NCI-H2171 treated with DMSO at 0.1 percent for 48 hours (cell line): Measurements from ENCODE around the gene TXNRD1.
"Not testable (repeated sequence)": the region's sequence is repeated elsewhere in the genome, so short reads cannot be mapped to it uniquely, and the experiment has no call there.

ENCODE experiments used
- DNase-seq: peaks from one replicate; lab custom pipeline; 2025; lab: John Stamatoyannopoulos, UW

The TXNRD1 gene

DNA sequence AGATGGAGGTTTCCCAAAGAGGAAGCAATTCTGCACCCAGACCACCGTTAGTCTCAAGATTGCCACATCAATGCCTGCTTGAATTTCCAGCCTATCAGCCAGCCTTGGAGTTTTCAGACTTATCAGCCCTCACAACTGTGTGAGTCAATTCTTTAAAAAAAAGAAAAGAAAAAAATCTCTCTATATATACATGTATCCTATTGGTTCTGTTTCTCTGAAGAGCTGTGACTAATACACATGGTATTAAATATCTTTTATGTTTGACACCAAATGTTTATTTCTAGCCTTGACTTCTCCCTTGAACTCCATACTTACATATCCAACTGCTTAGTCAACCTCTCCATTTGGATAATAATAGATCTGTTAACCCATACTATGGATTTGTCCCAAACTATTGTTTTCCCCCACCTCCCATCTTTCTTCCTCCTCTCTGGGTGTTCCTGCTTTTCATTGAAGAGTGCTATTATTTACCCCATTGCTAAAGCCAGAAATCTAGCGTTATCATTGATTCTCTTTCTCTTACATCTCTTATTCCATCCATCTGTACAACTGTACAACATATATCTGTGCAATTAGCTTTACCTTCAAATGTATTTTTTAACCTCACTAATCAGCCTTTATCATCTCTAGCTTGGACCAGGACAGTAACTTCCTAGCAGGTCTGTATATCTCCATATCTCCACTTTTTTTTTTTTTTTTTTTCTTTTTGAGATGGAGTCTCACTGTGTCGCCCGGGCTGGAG lies 65.3 kb downstream of the TXNRD1 start:
- DNase-seq, result no peak

GRCh38 chr12:104281636-104282035 lies 66.1 kb downstream of the TXNRD1 start:
- no peak for DNase-seq

DNA sequence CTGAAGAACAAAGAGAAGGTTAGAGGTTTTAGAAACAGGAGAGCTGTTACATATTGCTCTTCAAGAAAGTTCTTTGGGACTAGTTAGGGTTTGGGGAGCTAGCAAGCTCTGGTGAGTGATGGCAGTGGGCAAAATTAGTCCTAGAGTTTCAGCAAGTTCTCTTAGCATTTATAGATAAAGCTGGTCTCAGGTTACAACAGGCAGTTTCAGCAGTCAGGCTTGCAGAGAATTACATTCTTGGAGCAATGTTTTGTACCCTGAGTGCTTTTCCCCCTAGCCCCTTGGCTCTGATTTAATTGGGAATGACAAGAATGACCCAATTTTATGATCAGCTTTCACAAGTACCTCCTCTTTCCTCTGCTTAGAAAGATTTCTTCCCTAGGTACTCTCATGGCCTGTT lies 66.5 kb downstream of the TXNRD1 start:
- DNase-seq, result no peak

- DNase-seq, result peak; percentile 58
These were observed 70.3 kb downstream of the TXNRD1 start for GRCh38 chr12:104285740-104286515.

DNA sequence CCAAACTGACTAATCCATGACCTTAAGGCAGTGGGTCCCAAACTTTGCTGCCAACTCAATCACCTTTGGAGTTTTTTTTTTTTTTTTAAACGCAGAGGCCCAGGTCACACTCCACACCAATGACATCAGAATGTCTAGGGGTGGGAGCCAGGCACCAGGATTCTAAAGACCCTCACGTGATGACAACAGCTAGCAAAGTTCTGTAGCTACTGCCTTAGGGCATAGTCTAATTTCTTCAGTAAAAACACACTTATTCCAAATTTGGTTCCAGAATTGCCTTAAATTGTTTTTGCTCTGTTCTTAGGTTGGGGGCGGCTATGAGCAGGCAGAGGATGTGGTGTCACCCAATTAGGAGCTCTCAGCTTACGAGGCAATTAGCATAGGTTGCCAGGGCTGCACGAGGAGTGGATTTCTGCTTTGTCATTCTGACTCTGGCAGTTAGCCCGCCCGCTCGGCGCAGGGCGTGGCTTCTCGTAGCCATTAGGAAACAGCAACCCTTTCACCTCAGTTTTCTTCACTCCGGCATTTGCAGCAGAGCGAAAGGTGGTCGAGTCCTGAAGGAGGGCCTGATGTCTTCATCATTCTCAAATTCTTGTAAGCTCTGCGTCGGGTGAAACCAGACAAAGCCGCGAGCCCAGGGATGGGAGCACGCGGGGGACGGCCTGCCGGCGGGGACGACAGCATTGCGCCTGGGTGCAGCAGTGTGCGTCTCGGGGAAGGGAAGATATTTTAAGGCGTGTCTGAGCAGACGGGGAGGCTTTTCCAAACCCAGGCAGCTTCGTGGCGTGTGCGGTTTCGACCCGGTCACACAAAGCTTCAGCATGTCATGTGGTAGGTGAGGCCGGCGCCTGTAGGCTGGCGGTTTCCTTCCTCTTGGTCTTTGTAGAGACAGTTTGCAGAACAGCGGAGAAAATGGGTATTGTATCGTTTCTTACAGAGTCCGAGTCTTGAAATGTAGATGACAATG lies 71.2 kb downstream of the TXNRD1 start:
- peak; percentile 97 for DNase-seq

DNA sequence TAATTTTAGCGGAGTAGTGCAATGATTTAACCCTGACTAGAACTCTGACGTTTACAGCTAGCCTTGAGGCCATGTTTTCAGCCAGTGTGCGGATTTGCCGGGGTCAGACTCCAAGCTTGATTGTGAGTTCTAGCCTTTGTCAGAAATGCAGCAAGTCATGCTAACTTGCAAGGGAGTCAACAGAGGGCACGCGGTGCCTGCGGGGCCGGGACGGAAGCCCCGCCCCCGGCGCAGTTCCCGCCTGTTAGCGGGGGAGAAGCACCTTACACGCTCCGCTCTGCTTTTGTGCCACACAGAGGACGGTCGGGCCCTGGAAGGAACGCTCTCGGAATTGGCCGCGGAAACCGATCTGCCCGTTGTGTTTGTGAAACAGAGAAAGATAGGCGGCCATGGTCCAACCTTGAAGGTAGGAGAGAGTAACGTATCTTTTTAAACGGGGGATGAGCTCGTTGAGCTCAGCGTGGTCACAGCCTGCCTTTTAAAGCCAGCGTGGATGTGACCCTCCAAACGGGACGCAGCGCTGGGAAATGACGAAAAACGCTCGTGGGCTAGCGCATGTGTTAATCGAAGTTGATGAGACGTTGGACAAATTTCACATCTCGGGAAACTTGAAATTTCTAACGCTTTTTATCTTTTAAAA lies 73.2 kb downstream of the TXNRD1 start:
- DNase-seq, result peak; percentile 91

DNA sequence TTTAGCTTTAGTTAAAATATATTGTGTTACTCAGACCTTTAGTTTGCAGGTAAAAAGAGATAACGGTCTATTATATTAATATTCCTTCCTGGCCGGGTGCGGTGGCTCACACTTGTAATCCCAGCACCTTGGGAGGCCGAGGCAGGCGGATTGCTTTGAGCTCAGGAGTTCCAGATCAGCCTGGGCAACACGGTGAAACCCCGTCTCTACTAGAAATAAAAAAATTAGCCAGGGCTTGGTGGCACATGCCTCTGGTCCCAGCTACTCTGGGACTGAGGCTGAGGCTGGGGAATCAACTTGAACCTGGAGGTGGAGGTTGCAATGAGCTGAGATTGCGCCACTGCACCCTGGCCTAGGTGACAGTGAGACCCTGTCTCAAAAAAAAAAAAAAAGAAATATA lies 74.7 kb downstream of the TXNRD1 start:
- DNase-seq, result no peak

GRCh38 chr12:104290855-104291254 lies 75.3 kb downstream of the TXNRD1 start:
- DNase-seq, result no peak

GRCh38 chr12:104291867-104292524 lies 76.4 kb downstream of the TXNRD1 start:
- DNase-seq, result peak; percentile 82

DNA sequence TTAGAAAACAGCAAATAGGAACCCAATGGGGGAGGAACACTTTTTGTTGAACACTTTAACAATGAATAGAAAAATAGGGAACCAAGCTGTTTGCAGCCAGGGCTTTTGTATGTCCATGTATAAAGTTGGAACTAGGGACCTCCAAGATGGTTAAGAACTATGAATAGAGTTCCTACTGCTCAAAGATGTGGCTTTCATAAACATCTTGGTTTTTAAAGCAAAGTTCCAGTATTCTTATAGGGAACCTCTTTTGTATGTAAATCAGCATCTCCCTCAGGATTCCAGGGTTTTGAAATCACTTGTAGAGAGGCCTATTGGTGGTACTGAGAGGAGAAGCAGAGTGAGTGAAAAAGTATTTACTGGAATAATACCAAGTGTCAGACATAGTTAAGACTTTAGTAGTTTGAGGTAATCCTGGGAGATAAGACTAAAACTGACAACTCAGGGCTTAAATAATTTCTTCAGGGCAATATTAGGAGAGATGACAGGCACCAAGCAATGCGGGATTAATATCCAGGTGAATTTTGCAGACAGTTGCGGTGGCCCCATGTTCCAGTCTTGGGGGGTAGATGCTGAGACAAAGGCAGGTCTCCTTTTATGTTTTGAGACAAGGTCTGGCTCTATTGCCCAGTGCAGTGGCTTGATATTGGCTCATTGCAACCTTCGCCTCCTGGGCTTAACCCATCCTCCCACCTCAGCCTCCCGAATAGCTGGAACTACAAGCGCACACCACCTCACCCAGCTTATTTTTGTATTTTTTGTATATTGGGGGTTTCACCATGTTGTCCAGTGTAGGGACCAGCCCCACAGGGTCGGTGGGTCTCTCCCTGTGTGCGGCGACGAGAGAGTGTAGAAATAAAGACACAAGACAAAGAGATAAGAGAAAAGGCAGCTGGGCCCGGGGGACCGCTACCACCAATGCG lies 77.6 kb downstream of the TXNRD1 start:
- no peak for DNase-seq

- not testable (repeated sequence) for DNase-seq
These were observed 78.7 kb downstream of the TXNRD1 start for GRCh38 chr12:104294158-104294859.

DNA sequence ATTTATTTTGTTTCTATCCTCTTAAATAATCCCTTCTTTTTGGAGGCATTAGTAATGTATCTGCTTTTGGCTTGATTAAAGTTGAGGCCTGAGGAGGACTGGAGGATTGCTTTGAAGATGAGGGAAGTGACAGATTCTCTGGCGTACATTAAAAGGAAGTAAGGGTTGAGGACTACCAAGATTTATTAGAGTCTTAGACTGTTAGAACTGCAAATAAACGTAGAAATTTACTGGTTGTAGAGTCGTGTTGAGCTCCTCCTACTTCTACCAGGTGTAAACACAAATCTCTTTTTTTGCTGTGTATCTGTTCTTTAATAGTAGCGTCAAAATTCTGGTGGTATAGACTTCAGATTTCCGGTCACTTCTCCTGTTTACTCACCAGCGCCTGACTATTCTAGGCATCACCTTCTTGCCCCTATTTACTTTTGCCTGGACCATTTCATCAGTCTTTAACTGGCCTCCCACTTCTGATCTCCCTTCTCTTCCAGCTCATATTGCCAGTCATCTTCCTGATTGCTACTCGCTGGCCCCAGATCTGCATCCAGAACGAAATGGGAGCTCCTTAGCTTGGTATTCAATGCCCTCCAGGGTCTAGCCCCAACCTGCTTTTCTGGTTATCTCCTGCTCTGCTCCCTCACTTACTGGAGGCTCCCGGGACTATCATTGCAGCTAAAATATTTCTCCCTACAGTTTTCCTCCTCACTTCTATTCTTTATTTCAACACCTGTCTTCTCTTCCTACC lies 79.5 kb downstream of the TXNRD1 start:
- no peak for DNase-seq

DNA sequence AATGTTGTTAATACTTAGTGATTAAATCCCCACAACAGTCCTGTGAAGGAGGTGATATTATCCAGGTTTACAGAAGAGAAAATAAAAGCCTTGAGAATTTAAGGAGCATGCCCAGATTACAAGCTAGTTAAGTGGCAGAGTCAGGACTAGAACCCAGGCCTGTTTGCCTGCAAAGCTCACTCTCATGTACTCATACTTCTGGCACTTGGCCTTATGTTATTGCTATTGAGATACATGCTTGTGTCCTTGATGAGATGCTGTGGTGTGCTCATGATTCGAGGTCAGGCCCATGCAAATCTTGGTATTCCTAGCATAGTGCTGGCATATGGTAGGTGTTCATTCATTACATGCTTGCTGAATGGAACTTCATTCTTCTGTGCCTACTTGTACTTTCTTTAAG lies 80.4 kb downstream of the TXNRD1 start:
- DNase-seq, result no peak

DNA sequence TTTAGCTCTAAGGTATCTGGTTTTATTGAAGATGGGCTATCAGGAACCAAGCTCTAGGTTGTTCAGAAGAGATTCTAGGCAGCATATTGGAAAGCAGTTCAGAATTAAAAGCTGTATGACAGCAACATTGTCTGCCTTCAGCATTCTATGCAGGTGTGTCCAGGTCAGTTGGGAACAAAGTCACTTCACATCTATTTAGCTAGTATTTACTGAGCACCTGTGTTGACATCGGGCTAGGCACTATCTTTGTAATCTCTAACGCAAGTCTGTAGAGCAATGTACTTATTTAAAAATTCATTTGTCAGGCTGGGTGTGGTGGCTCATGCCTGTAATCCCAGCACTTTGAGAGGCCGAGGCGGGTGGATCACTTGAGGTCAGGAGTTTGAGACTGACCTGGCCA lies 81.1 kb downstream of the TXNRD1 start:
- no peak for DNase-seq

DNA sequence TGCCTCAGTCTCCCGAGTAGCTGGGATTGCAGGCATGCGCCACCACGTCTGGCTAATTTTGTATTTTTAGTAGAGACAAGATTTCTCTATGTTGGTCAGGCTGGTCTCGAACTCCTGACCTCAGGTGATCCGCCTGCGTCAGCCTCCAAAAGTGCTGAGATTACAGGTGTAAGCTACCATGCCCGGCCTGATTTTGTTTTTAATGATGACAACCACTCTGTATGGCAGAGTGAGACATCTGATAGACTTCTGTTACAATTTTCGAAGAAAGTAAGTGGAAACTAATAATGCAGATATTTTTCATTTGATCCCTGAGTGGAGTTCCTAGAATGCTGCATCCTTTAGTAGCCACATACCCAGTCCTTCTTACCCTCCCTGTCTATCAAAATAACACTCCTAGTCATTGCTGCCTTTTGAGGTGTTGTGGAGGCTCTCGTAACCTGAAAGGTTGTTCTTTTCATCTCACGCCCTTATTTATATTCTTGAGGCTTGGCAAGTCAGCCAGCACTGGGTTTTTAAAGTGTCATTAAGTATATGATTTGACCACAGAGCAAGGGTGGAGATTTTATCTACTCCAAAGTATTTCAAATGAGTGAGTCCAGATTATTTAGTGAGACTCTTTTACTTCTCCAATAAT lies 82.0 kb downstream of the TXNRD1 start:
- no peak for DNase-seq

DNA sequence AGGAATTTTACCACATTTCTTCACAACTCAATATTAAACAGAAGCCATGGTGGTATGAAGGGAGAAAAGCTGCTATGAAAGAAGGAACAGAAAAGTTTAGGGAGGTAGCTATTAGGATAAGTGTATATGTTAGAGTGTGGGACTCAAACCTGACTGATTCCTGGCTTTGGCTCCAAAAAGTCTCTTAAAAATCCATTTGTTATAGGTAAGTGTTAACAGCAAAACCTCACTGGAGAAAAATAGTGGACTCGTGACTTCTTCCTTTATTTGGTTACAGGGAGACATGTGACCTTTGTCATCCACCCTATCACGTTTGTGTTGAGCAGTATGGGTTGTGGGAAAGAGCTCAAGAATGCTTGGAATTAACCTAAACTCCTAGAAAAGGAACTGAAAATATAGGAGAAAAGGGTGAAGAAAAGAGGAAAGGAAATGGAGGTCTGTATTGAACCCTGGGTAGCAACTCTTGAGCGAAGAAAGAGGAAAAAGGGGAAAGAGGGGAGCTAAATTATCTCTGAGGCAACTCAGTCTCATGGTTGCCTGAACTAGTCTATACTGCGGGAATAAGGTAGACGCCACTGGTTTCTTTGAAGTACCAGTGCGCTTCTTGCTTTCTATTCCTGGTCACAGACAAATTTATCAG lies 84.4 kb downstream of the TXNRD1 start:
- DNase-seq, result no peak

- no peak for DNase-seq
These were observed 88.1 kb downstream of the TXNRD1 start, which contains the start of gene EID3 for GRCh38 chr12:104303538-104304151. EID3 (plus strand) TSS chr12:104303739; CDS start chr12:104303935, 196 bp downstream.
